HepG2 (cell line): ENCODE measurements around the gene AK6. TPM values are rescaled to one million over a fixed set of nuclear protein-coding genes. Genes with fewer than 3 reads are reported as not detected.

ENCODE experiments used
- ADNP ChIP-seq: sonication (generic); formaldehyde crosslinking; IDR thresholded peaks from 2 replicates; pipeline ENCODE4 v1.4.0; 2020; ENCODE audit warnings: missing genetic modification reagents
- ARNT ChIP-seq: fragments of 450-650 bp; IDR thresholded peaks from 2 replicates; pipeline ENCODE4 v1.6.1; 2017
- ARNT2 ChIP-seq: sonication (generic); formaldehyde crosslinking; IDR thresholded peaks from 2 replicates; pipeline ENCODE4 v1.8.0; 2022; ENCODE audit warnings: mild to moderate bottlenecking, low read depth, missing genetic modification reagents, moderate library complexity
- ASH2L ChIP-seq: fragments of 300-600, 200-600 bp; sonication (generic); IDR thresholded peaks from 2 replicates; pipeline ENCODE4 v1.7.0; 2017; ENCODE audit warnings: low read depth, mild to moderate bottlenecking, moderate library complexity, mixed read lengths, low read length; ENCODE audit not compliant: insufficient read length
- ATF5 ChIP-seq: sonication (generic); formaldehyde crosslinking; IDR thresholded peaks from 2 replicates; pipeline ENCODE4 v1.4.0; 2020; ENCODE audit warnings: mild to moderate bottlenecking, low read depth, missing genetic modification reagents
- ATRX ChIP-seq: sonication (generic); formaldehyde crosslinking; IDR thresholded peaks from 2 replicates; pipeline ENCODE4 v1.4.0; 2020; ENCODE audit warnings: missing genetic modification reagents, borderline replicate concordance
- DPF2 ChIP-seq: sonication (generic); formaldehyde crosslinking; IDR thresholded peaks from 2 replicates; pipeline ENCODE4 v1.4.0; 2020; ENCODE audit warnings: mild to moderate bottlenecking, low read depth, missing genetic modification reagents, borderline replicate concordance
- DR1 ChIP-seq: sonication (generic); formaldehyde crosslinking; IDR thresholded peaks from 2 replicates; pipeline ENCODE4 v1.8.0; 2021; ENCODE audit warnings: mild to moderate bottlenecking, missing genetic modification reagents, inconsistent platforms
- ETV5 ChIP-seq: IDR thresholded peaks from 2 replicates; pipeline ENCODE4 v1.6.1; 2018; ENCODE audit warnings: missing biosample characterization, missing genetic modification reagents, inconsistent platforms, borderline replicate concordance
- FOXA3 ChIP-seq: IDR thresholded peaks from 2 replicates; pipeline ENCODE4 v1.6.1; 2016; ENCODE audit warnings: missing genetic modification reagents, missing compliant biosample characterization
- FOXJ3 ChIP-seq: sonication (generic); formaldehyde crosslinking; IDR thresholded peaks from 2 replicates; pipeline ENCODE4 v1.4.0; 2020; ENCODE audit warnings: missing genetic modification reagents, mild to moderate bottlenecking, borderline replicate concordance
- HNRNPH1 ChIP-seq: fragments of 200-400 bp; formaldehyde crosslinking; optimal IDR thresholded peaks from 2 replicates; pipeline ENCODE3; 2017; ENCODE audit warnings: mild to moderate bottlenecking, low read depth, low read length
- MAFK ChIP-seq, 2 experiments: IDR thresholded peaks in 1 of 2; conservative IDR thresholded peaks in 1 of 2; 2 replicates each; pipeline ENCODE4 v1.6.1; 2011; ENCODE audit warnings: improper control_type of control experiment in 2 of 2, low read length in 2 of 2
- MED8 ChIP-seq: sonication (generic); formaldehyde crosslinking; IDR thresholded peaks from 2 replicates; pipeline ENCODE4 v1.8.1; 2023; ENCODE audit warnings: mild to moderate bottlenecking, missing genetic modification reagents; ENCODE audit not compliant: insufficient replicate concordance
- PRDM4 ChIP-seq: sonication (generic); formaldehyde crosslinking; IDR thresholded peaks from 2 replicates; pipeline ENCODE4 v1.9.0; 2021; ENCODE audit warnings: missing genetic modification reagents, borderline replicate concordance
- RXRB ChIP-seq: IDR thresholded peaks from 2 replicates; pipeline ENCODE4 v1.6.1; 2016; ENCODE audit warnings: borderline replicate concordance, missing genetic modification reagents, missing compliant biosample characterization
- SKI ChIP-seq: fragments of 450-650 bp; IDR thresholded peaks from one replicate; pipeline ENCODE4 v1.6.1; 2018; ENCODE audit warnings: mild to moderate bottlenecking; ENCODE audit not compliant: partially characterized antibody
- SP140L ChIP-seq: sonication (generic); formaldehyde crosslinking; IDR thresholded peaks from 2 replicates; pipeline ENCODE4 v1.4.0; 2020; ENCODE audit warnings: missing genetic modification reagents, borderline replicate concordance
- SPEN ChIP-seq: sonication (generic); formaldehyde crosslinking; IDR thresholded peaks from 2 replicates; pipeline ENCODE4 v1.5.1; 2020; ENCODE audit warnings: low read depth, mild to moderate bottlenecking, missing genetic modification reagents
- TGIF2 ChIP-seq: IDR thresholded peaks from 2 replicates; pipeline ENCODE4 v1.6.1; 2016; ENCODE audit warnings: control low read depth, missing compliant biosample characterization
- U2AF1 ChIP-seq: fragments of 200-400 bp; formaldehyde crosslinking; optimal IDR thresholded peaks from 2 replicates; pipeline ENCODE3; 2017; ENCODE audit warnings: mild to moderate bottlenecking, low read depth, low read length
- ZNF34 ChIP-seq: sonication (generic); formaldehyde crosslinking; IDR thresholded peaks from 2 replicates; pipeline ENCODE4 v1.4.0; 2020; ENCODE audit warnings: mild to moderate bottlenecking, missing genetic modification reagents, borderline replicate concordance
- ZNF503 ChIP-seq: sonication (generic); formaldehyde crosslinking; IDR thresholded peaks from 2 replicates; pipeline ENCODE4 v1.4.0; 2020; ENCODE audit warnings: missing genetic modification reagents
- ZNF674 ChIP-seq: sonication (generic); formaldehyde crosslinking; IDR thresholded peaks from 2 replicates; pipeline ENCODE4 v1.5.0; 2020; ENCODE audit warnings: low read depth, mild to moderate bottlenecking, missing genetic modification reagents
- ZNF747 ChIP-seq: sonication (generic); formaldehyde crosslinking; IDR thresholded peaks from 2 replicates; pipeline ENCODE4 v1.8.1; 2023; ENCODE audit warnings: missing genetic modification reagents, mild to moderate bottlenecking, borderline replicate concordance
- ZNF878 ChIP-seq: sonication (generic); formaldehyde crosslinking; IDR thresholded peaks from 2 replicates; pipeline ENCODE4 v1.8.1; 2023; ENCODE audit warnings: mild to moderate bottlenecking, missing genetic modification reagents, moderate library complexity
- polyA plus RNA-seq, 8 experiments: library from polyadenylated mRNA; depleted of rRNA in 3 of 8; stranded (reverse) in 7 of 8; unstranded in 1 of 8; fragments of >200 nt; fragmentation: Illumina TruSeq in 4 of 8; extraction: Trizol in 4 of 8; gene quantifications; 2 replicates each; pipeline versions ENCODE4 v1.2.1 to v1.2.3, GENCODE V29; 2011 to 2016; ENCODE audit warnings: low read depth in 4 of 8, missing spikeins in 1 of 8, mixed read lengths in 1 of 8; ENCODE audit not compliant: insufficient read depth in 1 of 8
- total RNA-seq, 5 experiments: library from RNA; depleted of rRNA; stranded (reverse); fragments of >200 nt; fragmentation: Illumina TruSeq; extraction: Trizol; gene quantifications; 2 replicates each; pipeline ENCODE4 v1.2.3, GENCODE V29; 2016; ENCODE audit warnings: low read depth in 1 of 5

Gene AK6
- total and polyA plus RNA-seq, 2 of the 13 experiments (the other 11 are each of a cell fraction or from before 2014, with no cell fraction given) = 31.1 to 77.2 TPM

- TF ChIP-seq ETV5 (peak; percentile 47; the same call in 1 of the 2 replicates), ZNF878 (no peak), MAFK (conservative IDR thresholded peaks at IDR 0.05 in 1 of 2, IDR thresholded peaks at IDR 0.05 in 1 of 2; ENCODE audit: low read length in 2 of 2) (no peak), ZNF674 (CRISPR knock-in tag) (no peak), TGIF2 (CRISPR knock-in tag) (no peak), RXRB (no peak; the same call in 1 of the 2 replicates), HNRNPH1 (no peak), ARNT (no peak), ZNF747 (CRISPR knock-in tag) (no peak), DR1 (CRISPR knock-in tag) (0 out of 2 replicates have a peak, but pooled peaks have one; percentile 44), SPEN (peak; percentile 84), U2AF1 (peak; percentile 61), ADNP (no peak), FOXJ3 (CRISPR knock-in tag) (no peak), PRDM4 (CRISPR knock-in tag) (no peak), DPF2 (no peak), ARNT2 (CRISPR knock-in tag) (peak; percentile 89), SP140L (CRISPR knock-in tag) (no peak), ATRX (CRISPR knock-in tag) (no peak), ATF5 (no peak), ZNF34 (CRISPR knock-in tag) (no peak), MED8 (CRISPR knock-in tag) (peak; percentile 40), ZNF503 (CRISPR knock-in tag) (0 out of 2 replicates have a peak, but pooled peaks have one; percentile 51), FOXA3 (CRISPR knock-in tag) (0 out of 2 replicates have a peak, but pooled peaks have one; percentile 5), ASH2L (peak; percentile 87), SKI (peak; percentile 63)
These were observed 45.7 kb upstream of the AK6 start, which contains the start of gene MARVELD2 (continued) for GRCh38 chr5:69414885-69415583.
